ENCODE measurements around the gene MYRF. TPM values are rescaled to one million over a fixed set of nuclear protein-coding genes. Genes with fewer than 3 reads are reported as not detected.

MYRF gene
- 0.92 and 1.0 TPM in 2 replicates for total RNA-seq

DNA sequence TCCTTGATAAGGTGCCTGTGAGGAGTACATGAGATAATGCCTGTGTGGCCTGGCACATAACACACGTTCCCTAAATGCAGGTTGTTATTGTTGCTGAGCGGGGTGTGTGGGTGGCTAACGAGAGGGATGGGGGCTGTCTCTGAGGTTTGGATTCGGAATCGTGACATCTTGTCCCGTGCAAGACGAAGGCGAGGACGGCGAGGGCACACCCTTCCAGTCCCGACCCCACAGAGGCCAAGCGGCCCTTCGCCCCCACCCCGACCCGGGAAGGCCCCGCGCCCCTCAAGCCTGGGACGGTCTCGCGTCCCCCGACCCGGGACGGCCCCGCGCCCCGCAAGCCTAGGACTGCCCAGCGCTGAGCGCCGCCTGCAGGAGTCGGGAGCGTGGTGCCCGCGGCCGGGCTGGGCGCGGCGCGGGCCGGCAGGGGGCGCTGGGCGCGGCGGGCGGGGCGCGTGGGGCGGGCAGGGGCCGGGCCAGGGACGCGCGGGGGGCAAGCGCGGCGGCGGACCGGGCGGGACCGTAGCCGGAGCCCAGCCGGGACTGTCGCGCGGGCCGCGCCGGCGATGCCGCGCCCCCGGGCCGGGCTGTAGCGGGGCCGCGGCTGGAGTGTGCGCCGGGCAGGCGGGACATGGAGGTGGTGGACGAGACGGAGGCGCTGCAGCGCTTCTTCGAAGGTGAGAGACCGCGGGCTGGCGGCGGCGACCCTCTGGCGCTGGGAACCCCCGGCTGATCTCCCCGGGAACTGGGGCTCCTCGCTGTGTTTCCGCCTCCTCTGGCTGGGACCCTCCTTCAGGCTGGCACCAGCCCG lies at the start of gene MYRF:
Gene MYRF (plus strand): TSS at position 520 of the 808 bp plus-strand sequence. CDS start 109 bp downstream, at position 629.

DNA sequence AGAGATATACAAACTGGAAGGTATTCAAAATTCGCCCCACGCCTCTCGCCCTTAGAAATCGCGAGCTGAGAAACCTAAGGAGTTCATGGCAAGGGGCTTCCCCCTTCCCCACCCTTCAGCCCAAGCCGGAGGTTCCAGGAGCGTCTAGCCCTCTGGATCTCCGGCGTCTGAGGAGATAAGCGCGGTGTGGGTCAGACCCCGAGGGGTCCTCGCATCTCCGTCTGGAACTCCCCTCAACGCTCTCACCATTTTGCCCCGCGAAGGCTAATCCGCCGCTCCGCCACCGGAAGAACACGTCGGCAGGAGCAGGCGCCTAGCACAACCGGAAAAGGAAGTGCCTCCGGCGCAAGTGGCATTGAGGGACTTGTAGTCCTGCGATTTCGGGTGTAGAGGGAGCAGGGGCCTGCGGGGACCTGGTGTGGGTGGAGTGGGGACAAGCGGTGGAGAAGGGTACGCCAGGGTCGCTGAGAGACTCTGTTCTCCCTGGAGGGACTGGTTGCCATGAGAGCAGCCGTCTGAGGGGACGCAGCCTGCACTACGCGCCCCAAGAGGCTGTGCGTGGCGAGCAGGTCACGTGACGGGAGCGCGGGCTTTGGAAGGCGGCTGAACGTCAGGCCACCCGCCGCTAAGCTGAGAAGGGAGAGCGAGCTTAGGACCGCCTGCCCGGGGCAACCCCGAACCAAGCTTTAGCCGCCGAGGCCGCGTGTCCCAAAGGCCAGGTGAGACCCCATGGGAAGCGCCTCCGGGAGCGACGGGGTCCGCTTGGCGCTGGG lies 40.1 kb downstream of the MYRF start, which contains the start of the genes FEN1 and TMEM258:
Gene FEN1 (plus strand): TSS at position 602 of the 773 bp plus-strand sequence. CDS start 2,451 bp downstream, outside the sequence.
Gene TMEM258 (minus strand): TSS at position 290 of the 773 bp plus-strand sequence. CDS start 41 bp downstream, at position 249.

DNA sequence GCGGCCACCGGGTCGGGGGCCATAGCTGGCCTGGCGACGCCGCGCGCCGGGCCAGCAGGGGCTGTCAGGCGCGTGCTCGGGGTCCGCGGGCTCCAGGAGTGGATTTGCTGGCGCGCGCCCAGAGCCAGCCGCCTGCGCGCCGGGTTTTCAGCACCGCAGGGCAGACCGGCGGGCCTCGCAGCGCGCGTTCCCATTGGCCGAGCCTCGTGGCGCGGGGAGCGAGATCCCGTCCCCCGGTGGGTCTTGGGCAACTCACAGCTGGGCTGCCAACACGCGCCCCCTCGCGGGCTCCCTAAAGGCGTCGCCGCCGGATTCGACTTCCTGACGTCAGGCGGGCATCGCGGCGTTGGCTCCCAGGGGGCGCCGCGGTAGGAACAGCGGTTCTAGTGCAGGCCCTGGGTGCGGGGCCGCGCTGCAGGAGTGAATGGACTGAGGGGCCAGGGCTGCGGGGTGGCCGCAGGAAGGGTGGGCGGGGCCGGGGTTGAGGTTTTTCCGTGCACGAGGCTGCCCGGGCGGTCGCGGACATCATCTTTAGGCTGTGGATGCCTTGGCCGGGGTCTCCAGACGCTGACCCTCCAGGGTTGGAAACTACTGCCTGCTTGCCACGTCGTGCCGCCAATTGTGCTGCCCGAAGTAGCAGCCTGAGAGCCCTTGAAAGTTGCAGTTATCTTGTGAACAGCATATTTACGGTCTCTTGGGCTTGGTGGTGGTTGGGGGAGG lies 64.5 kb downstream of the MYRF start, which contains the start of gene FADS1:
Gene FADS1 (minus strand): TSS at position 268 of the 720 bp plus-strand sequence. CDS start 74 bp downstream, at position 194.

DNA sequence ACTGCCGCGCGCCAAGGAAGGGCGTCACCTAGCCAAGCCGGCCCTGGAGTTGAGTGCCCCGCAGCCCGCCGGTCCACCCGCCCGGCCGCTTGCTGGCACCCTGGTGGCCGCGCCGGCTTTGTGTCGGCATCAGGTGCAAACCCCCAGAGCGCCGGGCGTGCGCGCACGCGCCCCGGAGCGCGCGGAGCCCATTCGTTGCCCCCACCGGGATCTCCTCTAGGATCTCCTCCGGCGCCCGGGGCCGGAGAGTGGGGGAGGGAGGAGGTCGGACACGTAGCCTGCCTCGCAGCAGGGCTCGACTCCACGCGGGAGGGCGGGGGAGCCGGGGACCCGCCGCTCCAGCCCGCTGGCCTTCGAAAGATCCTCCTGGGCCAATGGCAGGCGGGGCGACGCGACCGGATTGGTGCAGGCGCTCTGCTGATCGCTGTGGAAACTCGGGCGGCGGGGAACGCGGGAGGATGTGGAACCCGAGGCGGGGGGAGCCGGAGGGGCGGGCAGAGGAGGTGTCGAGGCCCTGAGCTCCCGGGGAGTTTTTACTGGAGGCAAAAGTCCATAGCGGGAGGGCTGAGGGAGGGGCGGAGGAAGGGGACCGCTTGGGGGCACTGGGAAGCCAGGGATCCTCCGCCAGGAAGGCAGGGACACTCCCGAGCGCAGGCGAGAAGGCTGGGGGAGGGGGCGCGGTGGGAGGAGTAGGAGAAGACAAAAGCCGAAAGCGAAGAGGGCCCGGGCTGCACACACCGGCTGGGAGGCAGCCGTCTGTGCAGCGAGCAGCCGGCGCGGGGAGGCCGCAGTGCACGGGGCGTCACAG lies 75.3 kb downstream of the MYRF start, which contains the start of gene FADS2:
Gene FADS2 (plus strand): TSS at position 730 of the 808 bp plus-strand sequence. CDS start 91 bp downstream, outside the sequence.

Other genes with a start within 250 kb of the MYRF start
- gene LRRC10B, start 243.9 kb upstream of the MYRF start, total RNA-seq: 0.20 TPM in 1 of 2 replicates, not detected in the other
- 7.4 and 40.1 TPM in 2 replicates for gene SYT7, start 171.6 kb upstream of the MYRF start, total RNA-seq
- 3.8 and 4.4 TPM in 2 replicates for gene DAGLA, start 72.2 kb upstream of the MYRF start, total RNA-seq
- 67.2 and 82.0 TPM in 2 replicates for gene TMEM258, start 40.0 kb downstream of the MYRF start, total RNA-seq
- 9.7 and 10.0 TPM in 2 replicates for gene FEN1, start 40.3 kb downstream of the MYRF start, total RNA-seq
- gene FADS1, start 64.4 kb downstream of the MYRF start, total RNA-seq: 78.1 and 128 TPM in 2 replicates
- 215 and 339 TPM in 2 replicates for gene FADS2, start 75.7 kb downstream of the MYRF start, total RNA-seq
- gene FADS3, start 138.9 kb downstream of the MYRF start, total RNA-seq: 145 and 198 TPM in 2 replicates
- gene RAB3IL1, start 164.9 kb downstream of the MYRF start, total RNA-seq: 11.0 and 11.8 TPM in 2 replicates
- 3.1 and 5.0 TPM in 2 replicates for gene BEST1, start 197.7 kb downstream of the MYRF start, total RNA-seq
- 3,334 and 6,320 TPM in 2 replicates for gene FTH1, start 215.0 kb downstream of the MYRF start, total RNA-seq